Parathyroid adenoma (tissue), 2 donors: Measurements from ENCODE around the gene HLA-DRB1.

Experiments used
- H2AFZ ChIP-seq: fragments of 300-600 bp; sonication (generic); one replicate; pipeline ENCODE4 v1.7.0; 2017; ENCODE audit warnings: antibody characterized with exemption, mild to moderate bottlenecking
- H3K27ac ChIP-seq: fragments of 300-600 bp; sonication (generic); one replicate; pipeline ENCODE4 v1.7.0; 2017
- H3K27me3 ChIP-seq: fragments of 300-600 bp; sonication (generic); one replicate; pipeline ENCODE4 v1.7.0; 2017; ENCODE audit warnings: low read length; ENCODE audit not compliant: control insufficient read depth, insufficient read depth
- H3K36me3 ChIP-seq: fragments of 300-600 bp; sonication (generic); one replicate; pipeline ENCODE4 v1.7.0; 2017; ENCODE audit warnings: low read length; ENCODE audit not compliant: control insufficient read depth, insufficient read depth
- H3K4me1 ChIP-seq: fragments of 300-600 bp; sonication (generic); one replicate; pipeline ENCODE4 v1.7.0; 2017; ENCODE audit warnings: control low read depth
- H3K4me2 ChIP-seq: fragments of 300-600 bp; sonication (generic); one replicate; pipeline ENCODE4 v1.7.0; 2017; ENCODE audit warnings: low read length
- H3K4me3 ChIP-seq: fragments of 300-600 bp; sonication (generic); one replicate; pipeline ENCODE4 v1.7.0; 2017; ENCODE audit warnings: low read depth, low read length
- H3K79me2 ChIP-seq: fragments of 300-600 bp; sonication (generic); one replicate; pipeline ENCODE4 v1.7.0; 2017; ENCODE audit warnings: control low read depth
- H3K9ac ChIP-seq: fragments of 300-600 bp; sonication (generic); one replicate; pipeline ENCODE4 v1.7.0; 2017; ENCODE audit warnings: mild to moderate bottlenecking
- H3K9me3 ChIP-seq: fragments of 300-600 bp; sonication (generic); one replicate; pipeline ENCODE4 v1.7.0; 2017; ENCODE audit warnings: low read length; ENCODE audit not compliant: control insufficient read depth
- TF ChIP-seq, protein P1 (sequence below): fragments of 300-600 bp; sonication (generic); IDR thresholded peaks from one replicate; pipeline ENCODE4 v1.7.0; 2017; ENCODE audit warnings: antibody characterized with exemption, mild to moderate bottlenecking
- donor health status: primary hyperparathyroidism.

HLA-DRB1 gene

DNA sequence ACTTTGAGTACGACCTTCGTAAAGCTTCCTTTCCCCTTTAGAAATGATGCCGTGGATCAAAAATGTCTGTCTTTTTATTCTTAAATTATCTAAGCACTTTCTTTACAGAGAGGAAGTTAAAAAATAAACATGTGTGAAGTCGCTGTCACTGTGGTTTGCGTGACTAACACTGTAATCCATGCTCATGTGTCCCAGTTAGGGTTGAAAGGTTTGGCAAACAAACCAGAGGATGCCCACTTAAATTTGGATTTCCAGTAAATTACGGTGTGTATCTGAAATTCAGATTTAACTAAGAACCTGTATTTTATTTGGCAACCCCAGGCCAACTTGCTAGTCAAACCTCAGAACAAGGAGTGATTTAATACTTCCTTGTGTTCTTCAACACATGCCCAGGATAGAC is 21.1 kb downstream of the HLA-DRB1 start:
- H3K4me3 ChIP-seq = no peak overlapping the region
- TF ChIP-seq, protein P1, sequence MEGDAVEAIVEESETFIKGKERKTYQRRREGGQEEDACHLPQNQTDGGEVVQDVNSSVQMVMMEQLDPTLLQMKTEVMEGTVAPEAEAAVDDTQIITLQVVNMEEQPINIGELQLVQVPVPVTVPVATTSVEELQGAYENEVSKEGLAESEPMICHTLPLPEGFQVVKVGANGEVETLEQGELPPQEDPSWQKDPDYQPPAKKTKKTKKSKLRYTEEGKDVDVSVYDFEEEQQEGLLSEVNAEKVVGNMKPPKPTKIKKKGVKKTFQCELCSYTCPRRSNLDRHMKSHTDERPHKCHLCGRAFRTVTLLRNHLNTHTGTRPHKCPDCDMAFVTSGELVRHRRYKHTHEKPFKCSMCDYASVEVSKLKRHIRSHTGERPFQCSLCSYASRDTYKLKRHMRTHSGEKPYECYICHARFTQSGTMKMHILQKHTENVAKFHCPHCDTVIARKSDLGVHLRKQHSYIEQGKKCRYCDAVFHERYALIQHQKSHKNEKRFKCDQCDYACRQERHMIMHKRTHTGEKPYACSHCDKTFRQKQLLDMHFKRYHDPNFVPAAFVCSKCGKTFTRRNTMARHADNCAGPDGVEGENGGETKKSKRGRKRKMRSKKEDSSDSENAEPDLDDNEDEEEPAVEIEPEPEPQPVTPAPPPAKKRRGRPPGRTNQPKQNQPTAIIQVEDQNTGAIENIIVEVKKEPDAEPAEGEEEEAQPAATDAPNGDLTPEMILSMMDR = no peak
- no peak overlapping the region for H3K4me2 ChIP-seq
- H3K4me1 ChIP-seq = no peaks in the 10 kb centered on the region
- H3K9me3 ChIP-seq = no peaks in the 10 kb centered on the region
- no peak overlapping the region for H3K9ac ChIP-seq
- no peaks in the 10 kb centered on the region for H3K79me2 ChIP-seq
- H2AFZ ChIP-seq = no peak overlapping the region
- H3K27me3 ChIP-seq = no peaks in the 10 kb centered on the region
- no peak overlapping the region for H3K27ac ChIP-seq
- H3K36me3 ChIP-seq = no peaks in the 10 kb centered on the region

DNA sequence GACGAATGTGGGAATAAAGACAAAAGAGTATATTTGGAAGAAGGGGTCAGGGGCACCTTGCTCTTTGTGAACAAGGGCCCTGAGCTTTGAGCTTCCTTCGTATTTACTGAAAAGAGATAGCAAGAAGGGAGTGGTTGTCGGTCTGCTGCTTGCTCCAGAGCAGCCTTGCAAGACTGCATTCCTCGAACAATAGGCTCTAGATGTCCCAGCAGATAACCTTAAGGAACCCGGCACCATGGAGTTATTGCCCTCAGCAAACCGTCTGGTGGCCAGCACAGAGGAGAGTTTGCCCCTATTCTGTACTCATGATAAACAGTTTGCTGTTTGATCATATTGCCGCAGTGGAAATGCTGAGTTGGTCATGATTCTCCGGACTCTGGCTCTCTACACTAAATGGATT is 22.7 kb downstream of the HLA-DRB1 start:
- TF ChIP-seq, protein P1 = no peak
- Histone ChIP-seq H3K9me3 (no peaks in the 10 kb centered on the region), H3K27me3 (no peaks in the 10 kb centered on the region), H3K4me2 (no peak overlapping the region), H3K27ac (no peak overlapping the region), H2AFZ (no peak overlapping the region), H3K9ac (no peak overlapping the region), H3K4me3 (no peak overlapping the region), H3K79me2 (no peaks in the 10 kb centered on the region), H3K4me1 (no peaks in the 10 kb centered on the region), H3K36me3 (no peaks in the 10 kb centered on the region)

DNA sequence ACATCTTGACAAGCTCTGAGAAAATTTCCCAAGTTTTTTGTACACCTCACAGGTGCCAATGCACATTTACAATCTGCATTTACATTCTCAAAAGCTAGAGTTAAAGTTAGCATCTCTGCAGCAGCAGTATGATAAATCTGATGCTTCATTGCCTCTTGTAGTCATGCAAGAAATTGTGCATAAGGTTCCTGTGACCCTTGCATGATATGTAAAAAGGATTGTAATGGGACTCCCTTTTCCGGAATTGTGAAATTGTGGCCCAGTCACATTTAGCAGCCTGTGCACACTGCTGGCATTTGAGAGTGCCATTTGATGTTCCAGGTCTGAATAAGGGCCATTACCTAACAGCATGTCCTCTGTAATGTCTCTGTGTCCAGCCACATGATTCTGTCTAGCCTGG is 24.1 kb downstream of the HLA-DRB1 start:
- H3K9me3 ChIP-seq = no peaks in the 10 kb centered on the region
- H3K4me3 ChIP-seq = no peak overlapping the region
- no peaks in the 10 kb centered on the region for H3K4me1 ChIP-seq
- H2AFZ ChIP-seq = no peak overlapping the region
- H3K9ac ChIP-seq = no peak overlapping the region
- no peak overlapping the region for H3K4me2 ChIP-seq
- no peaks in the 10 kb centered on the region for H3K36me3 ChIP-seq
- no peaks in the 10 kb centered on the region for H3K27me3 ChIP-seq
- H3K27ac ChIP-seq = no peak overlapping the region
- TF ChIP-seq, protein P1 = no peak
- no peaks in the 10 kb centered on the region for H3K79me2 ChIP-seq

DNA sequence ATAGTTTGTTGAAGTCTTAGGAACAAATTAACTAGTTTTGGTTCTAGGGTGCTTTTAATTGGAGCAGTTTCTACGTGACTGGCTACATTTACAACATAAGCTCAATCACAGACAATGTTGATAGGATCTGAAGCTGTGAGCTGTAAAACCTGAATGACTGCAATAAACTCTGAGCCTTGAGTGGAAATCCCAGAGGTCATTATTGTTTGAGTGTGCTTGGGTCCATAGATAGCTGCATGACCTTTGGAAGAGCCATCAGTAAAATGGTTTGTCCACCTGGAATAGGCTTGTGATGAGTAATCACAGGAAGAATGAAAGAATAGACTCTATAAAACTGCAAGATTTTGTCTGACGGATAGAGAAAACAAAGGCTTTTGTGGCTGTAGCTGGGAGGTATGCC is 26.7 kb downstream of the HLA-DRB1 start:
- no peaks in the 10 kb centered on the region for H3K4me1 ChIP-seq
- no peaks in the 10 kb centered on the region for H3K9me3 ChIP-seq
- TF ChIP-seq, protein P1 = no peak
- no peak overlapping the region for H3K9ac ChIP-seq
- H3K4me3 ChIP-seq = no peak overlapping the region
- H2AFZ ChIP-seq = no peak overlapping the region
- no peak overlapping the region for H3K4me2 ChIP-seq
- no peaks in the 10 kb centered on the region for H3K79me2 ChIP-seq
- no peak overlapping the region for H3K27ac ChIP-seq
- H3K27me3 ChIP-seq = no peaks in the 10 kb centered on the region
- no peaks in the 10 kb centered on the region for H3K36me3 ChIP-seq

DNA sequence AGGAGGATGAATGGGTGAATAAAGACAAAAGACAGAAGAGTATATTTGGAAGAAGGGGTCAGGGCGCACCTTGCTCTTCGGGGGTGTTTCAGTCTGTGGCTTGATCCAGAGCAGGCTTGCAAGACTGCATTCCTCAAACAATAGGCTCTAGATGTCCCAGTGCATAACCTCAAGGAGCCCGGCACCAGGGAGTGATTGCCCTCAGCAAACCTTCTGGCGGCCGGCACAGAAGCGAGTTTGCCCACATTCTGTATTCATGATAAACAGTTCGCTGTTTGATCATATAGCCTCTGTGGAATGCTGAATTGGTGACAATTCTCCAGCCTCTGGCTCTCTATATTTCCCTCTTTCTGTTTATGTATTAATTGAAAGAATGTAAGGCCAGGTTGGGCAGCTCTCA is 29.9 kb downstream of the HLA-DRB1 start:
- Histone ChIP-seq H3K4me1 (no peaks in the 10 kb centered on the region), H3K27ac (no peak overlapping the region), H3K4me2 (no peak overlapping the region), H3K4me3 (no peak overlapping the region), H3K9me3 (no peaks in the 10 kb centered on the region), H3K9ac (no peak overlapping the region), H3K36me3 (no peaks in the 10 kb centered on the region), H3K79me2 (no peaks in the 10 kb centered on the region), H2AFZ (no peak overlapping the region), H3K27me3 (no peaks in the 10 kb centered on the region)
- TF ChIP-seq, protein P1 = no peak
